ENCODE data around the gene CFAP73.

- TF ChIP-seq CTCF (IDR thresholded peaks at IDR 0.05): no peak
- no peak for TF ChIP-seq POLR2AphosphoS5 (IDR thresholded peaks at IDR 0.05)
These were observed 29.5 kb downstream of the CFAP73 start for GRCh38 chr12:113179023-113179422.
